HG02852 (cell line): Measurements from ENCODE around the gene ACER3.
"Not testable (repeated sequence)": the region's sequence is repeated elsewhere in the genome, so short reads cannot be mapped to it uniquely, and the experiment has no call there.

Experiments used
- ATAC-seq: cut with Tn5 transposase; IDR thresholded peaks from one replicate; pipeline ENCODE4 v1.9.1; 2021; ENCODE audit warnings: mild to moderate bottlenecking, moderate library complexity; ENCODE audit not compliant: unreplicated experiment

ACER3 gene

GRCh38 chr11:76860539-76861475 is at the start of gene ACER3:
ACER3 (plus strand) TSS chr11:76860918; CDS start chr11:76860977, 59 bp downstream.
- ATAC-seq, result peak; percentile 94

- no peak for ATAC-seq
These were observed 49.5 kb upstream of the ACER3 start for GRCh38 chr11:76811259-76811658.

GRCh38 chr11:76814414-76814813 is 46.3 kb upstream of the ACER3 start:
- no peak for ATAC-seq

- ATAC-seq, result not testable (repeated sequence)
These were observed 45.0 kb upstream of the ACER3 start for GRCh38 chr11:76815678-76816077.

GRCh38 chr11:76820184-76820566 is 40.5 kb upstream of the ACER3 start:
- no peak for ATAC-seq

- ATAC-seq, result not testable (repeated sequence)
These were observed 39.3 kb upstream of the ACER3 start for GRCh38 chr11:76821396-76821795.

- no peak for ATAC-seq
These were observed 38.3 kb upstream of the ACER3 start for GRCh38 chr11:76822406-76822805.

- ATAC-seq, result no peak
These were observed 37.2 kb upstream of the ACER3 start for GRCh38 chr11:76823481-76824028.

GRCh38 chr11:76824083-76824939 is 36.4 kb upstream of the ACER3 start:
- no peak for ATAC-seq

- no peak for ATAC-seq
These were observed 35.6 kb upstream of the ACER3 start for GRCh38 chr11:76824980-76825725.

- ATAC-seq, result no peak
These were observed 34.9 kb upstream of the ACER3 start for GRCh38 chr11:76825726-76826396.

- not testable (repeated sequence) for ATAC-seq
These were observed 34.2 kb upstream of the ACER3 start for GRCh38 chr11:76826508-76826907.

GRCh38 chr11:76827005-76827404 is 33.7 kb upstream of the ACER3 start:
- not testable (repeated sequence) for ATAC-seq

GRCh38 chr11:76830639-76831327 is 29.9 kb upstream of the ACER3 start:
- no peak for ATAC-seq

GRCh38 chr11:76831686-76832310 is 28.9 kb upstream of the ACER3 start:
- no peak for ATAC-seq

- no peak for ATAC-seq
These were observed 28.4 kb upstream of the ACER3 start for GRCh38 chr11:76832361-76832760.

GRCh38 chr11:76834151-76834550 is 26.6 kb upstream of the ACER3 start:
- ATAC-seq, result no peak

GRCh38 chr11:76835036-76835435 is 25.7 kb upstream of the ACER3 start:
- ATAC-seq, result no peak
